GM23248 (cell line): ENCODE data around the gene CPVL. TPM values are rescaled to one million over a fixed set of nuclear protein-coding genes. Genes with fewer than 3 reads are reported as not detected.
A peak's percentile ranks its signal among the peaks of the same experiment; 100 is the strongest.

ENCODE experiments used
- DNase-seq: peaks from one replicate; pipeline ENCODE4 v3.0.0-alpha.2; 2015
- H2AFZ ChIP-seq: fragments of 200-600 bp; sonication (generic); 2 replicates; pipeline ENCODE4 v1.6.1; 2016; ENCODE audit warnings: antibody characterized with exemption
- H3F3A ChIP-seq: fragments of 200-600 bp; sonication (generic); 2 replicates; pipeline ENCODE4 v1.6.1; 2016; ENCODE audit warnings: mild to moderate bottlenecking, antibody characterized with exemption, mixed run types; ENCODE audit not compliant: insufficient read depth
- H3K27ac ChIP-seq: fragments of 200-600 bp; sonication (generic); 2 replicates; pipeline ENCODE4 v1.5.1; 2016; ENCODE audit warnings: mild to moderate bottlenecking
- H3K27me3 ChIP-seq: fragments of 200-600 bp; sonication (generic); replicated peaks from 2 replicates; pipeline ENCODE4 v1.6.1; 2016; ENCODE audit warnings: mild to moderate bottlenecking; ENCODE audit not compliant: insufficient read depth
- H3K36me3 ChIP-seq: fragments of 200-600 bp; sonication (generic); 2 replicates; pipeline ENCODE4 v1.6.1; 2016; ENCODE audit warnings: low read depth, mild to moderate bottlenecking
- H3K4me1 ChIP-seq: fragments of 200-600 bp; sonication (generic); 2 replicates; pipeline ENCODE4 v1.6.1; 2016; ENCODE audit warnings: mild to moderate bottlenecking; ENCODE audit not compliant: insufficient read depth
- H3K4me2 ChIP-seq: fragments of 200-600 bp; sonication (generic); one replicate; pipeline ENCODE4 v1.6.1; 2016; ENCODE audit warnings: mild to moderate bottlenecking; ENCODE audit not compliant: unreplicated experiment
- H3K4me3 ChIP-seq: fragments of 200-600 bp; sonication (generic); 2 replicates; pipeline ENCODE4 v1.5.1; 2016; ENCODE audit warnings: mild to moderate bottlenecking
- H3K79me2 ChIP-seq: fragments of 200-600 bp; sonication (generic); 2 replicates; pipeline ENCODE4 v1.6.1; 2016; ENCODE audit warnings: mild to moderate bottlenecking; ENCODE audit not compliant: insufficient read depth
- H3K9ac ChIP-seq: fragments of 200-600 bp; sonication (generic); 2 replicates; pipeline ENCODE4 v1.6.1; 2016; ENCODE audit warnings: mild to moderate bottlenecking
- H3K9me2 ChIP-seq: fragments of 200-600 bp; sonication (generic); 2 replicates; pipeline ENCODE4 v1.6.1; 2016; ENCODE audit warnings: mixed run types, mild to moderate bottlenecking, moderate library complexity; ENCODE audit not compliant: insufficient read depth
- H3K9me3 ChIP-seq: fragments of 200-600 bp; sonication (generic); one replicate; pipeline ENCODE4 v1.6.1; 2017; ENCODE audit warnings: low read depth
- H4K20me1 ChIP-seq: fragments of 200-600 bp; sonication (generic); 2 replicates; pipeline ENCODE4 v1.6.0; 2016; ENCODE audit not compliant: insufficient read depth
- EZH2 ChIP-seq: fragments of 200-600 bp; sonication (generic); IDR thresholded peaks from 2 replicates; pipeline ENCODE4 v1.6.1; 2018; ENCODE audit warnings: antibody characterized with exemption, mild to moderate bottlenecking; ENCODE audit not compliant: insufficient read depth, poor library complexity, severe bottlenecking
- EZH2phosphoT487 ChIP-seq: fragments of 200-600 bp; sonication (generic); IDR thresholded peaks from 2 replicates; pipeline ENCODE4 v1.6.1; 2018; ENCODE audit warnings: antibody characterized with exemption, moderate library complexity, mild to moderate bottlenecking, low read depth; ENCODE audit not compliant: insufficient read depth
- WGBS, 2 experiments: methylation state at CpG; one replicate each; pipeline ENCODE4 v1.1.6; 2015 to 2017; ENCODE audit warnings: low lambda C conversion rate in 2 of 2, low coverage in 1 of 2; ENCODE audit errors: missing lambda C conversion rate in 2 of 2; 5-methylcytosine and 5-hydroxymethylcytosine counted together
- in situ Hi-C: fragments of 300-500 bp; cut with MboI; formaldehyde crosslinking; loops from 2 replicates; pipeline ENCODE4 v1.15.0; 2020
- polyA plus RNA-seq: library from polyadenylated mRNA; unstranded; fragments of >200 nt; fragmentation: Nextera tagmentation; extraction: Ambion mirVana; gene quantifications from 2 replicates; pipeline ENCODE4 v1.2.1, GENCODE V29; 2016
- total RNA-seq: library from RNA; depleted of rRNA; stranded (reverse); fragments of >200 nt; shearing (Covaris generic); gene quantifications from 2 replicates; pipeline ENCODE4 v1.2.3, GENCODE V29; 2014

Gene CPVL
- total and polyA plus RNA-seq, 2 experiments from 2014 or later = not detected

DNA sequence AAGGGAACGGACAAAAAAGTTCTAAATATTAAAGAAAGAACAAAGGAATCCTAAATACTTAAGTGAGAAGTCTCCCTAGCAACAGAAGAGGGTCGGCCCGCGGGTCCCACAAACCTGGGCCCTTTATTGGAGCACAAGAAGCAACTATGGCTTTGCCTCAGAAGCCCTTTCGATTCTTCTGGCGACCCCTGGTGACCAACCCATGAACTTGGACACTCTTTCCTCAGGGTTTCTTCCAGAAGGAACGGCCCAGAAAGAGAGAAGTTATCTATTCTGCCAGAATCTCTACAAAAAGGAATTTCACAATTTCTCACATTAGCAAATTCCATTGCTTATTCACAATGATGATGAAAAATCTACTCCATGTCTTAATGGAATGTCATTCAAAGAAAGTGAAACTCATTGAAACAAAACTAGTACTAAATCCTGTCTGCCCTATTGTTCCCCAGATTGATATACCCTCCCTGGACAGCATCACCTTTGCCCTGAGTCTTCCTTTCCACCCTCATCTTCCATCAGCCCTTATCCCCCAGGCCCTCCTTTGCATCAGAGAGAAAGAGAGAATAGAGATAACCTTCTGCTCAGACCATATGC lies 43.7 kb downstream of the CPVL start:
- no peaks in the 10 kb centered on the region for H3K36me3 ChIP-seq
- peak; percentile 80 for DNase-seq
- no peaks in the 10 kb centered on the region for H3K27me3 ChIP-seq
- H4K20me1 ChIP-seq = no peaks in the 10 kb centered on the region
- H3K9ac ChIP-seq = no peak overlapping the region
- no peak overlapping the region for H3K27ac ChIP-seq
- no peak overlapping the region for H3K4me2 ChIP-seq
- H3F3A ChIP-seq = peaks cover 6% of the 10 kb centered on the region; the same call in 1 of the 2 replicates
- H3K79me2 ChIP-seq = no peaks in the 10 kb centered on the region
- no peaks in the 10 kb centered on the region for H3K9me2 ChIP-seq
- in situ Hi-C loops = loop anchor here (5.0 to 25.0 kb wide), 2 partner anchors 175 to 715 kb away; no protein-coding TSS in a partner anchor
- no peak overlapping the region for H3K4me3 ChIP-seq
- H2AFZ ChIP-seq = peak overlapping the region; percentile 2; the same call in 1 of the 2 replicates
- 1% methylated on average over 7 of the region's 7 CpGs for whole genome bisulfite sequencing, 2 experiments
- TF ChIP-seq EZH2 (no peak), EZH2phosphoT487 (no peak)
- no peaks in the 10 kb centered on the region for H3K9me3 ChIP-seq
- no peaks in the 10 kb centered on the region; the same call in 1 of the 2 replicates for H3K4me1 ChIP-seq

DNA sequence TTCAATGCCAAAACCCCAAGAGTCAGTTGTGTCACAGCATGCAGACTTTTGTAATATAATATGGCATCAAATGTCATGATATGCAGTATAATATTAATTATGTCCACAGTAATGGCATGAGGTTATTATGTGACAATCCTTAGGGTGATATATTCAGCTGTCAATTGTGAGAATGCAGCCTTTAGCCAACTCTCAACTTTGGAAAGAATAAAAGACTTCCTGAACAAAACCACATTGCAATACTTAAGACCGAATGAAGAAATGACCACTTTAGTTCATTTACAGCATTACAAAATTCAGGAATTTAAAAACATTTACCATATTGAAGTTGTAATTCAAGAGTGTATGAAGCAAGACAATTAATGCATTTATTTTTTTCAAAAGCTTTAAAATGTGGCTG lies 45.4 kb downstream of the CPVL start:
- H3F3A ChIP-seq = peaks cover 13% of the 10 kb centered on the region
- no peaks in the 10 kb centered on the region for H3K79me2 ChIP-seq
- no peak overlapping the region for H2AFZ ChIP-seq
- H3K4me2 ChIP-seq = no peak overlapping the region
- H3K9me3 ChIP-seq = no peaks in the 10 kb centered on the region
- no peak for DNase-seq
- H3K36me3 ChIP-seq = no peaks in the 10 kb centered on the region
- H3K9ac ChIP-seq = no peak overlapping the region
- H3K9me2 ChIP-seq = no peaks in the 10 kb centered on the region
- H4K20me1 ChIP-seq = no peaks in the 10 kb centered on the region
- WGBS, 2 experiments = 13% methylated on average over 1 of the region's 1 CpG
- in situ Hi-C loops = loop anchor here (5.0 to 25.0 kb wide), 2 partner anchors 174 to 714 kb away; no protein-coding TSS in a partner anchor
- no peak overlapping the region for H3K4me3 ChIP-seq
- peaks cover under 1% of the 10 kb centered on the region for H3K4me1 ChIP-seq
- no peaks in the 10 kb centered on the region for H3K27me3 ChIP-seq
- H3K27ac ChIP-seq = no peak overlapping the region
- TF ChIP-seq EZH2 = no peak
- TF ChIP-seq EZH2phosphoT487 = no peak

DNA sequence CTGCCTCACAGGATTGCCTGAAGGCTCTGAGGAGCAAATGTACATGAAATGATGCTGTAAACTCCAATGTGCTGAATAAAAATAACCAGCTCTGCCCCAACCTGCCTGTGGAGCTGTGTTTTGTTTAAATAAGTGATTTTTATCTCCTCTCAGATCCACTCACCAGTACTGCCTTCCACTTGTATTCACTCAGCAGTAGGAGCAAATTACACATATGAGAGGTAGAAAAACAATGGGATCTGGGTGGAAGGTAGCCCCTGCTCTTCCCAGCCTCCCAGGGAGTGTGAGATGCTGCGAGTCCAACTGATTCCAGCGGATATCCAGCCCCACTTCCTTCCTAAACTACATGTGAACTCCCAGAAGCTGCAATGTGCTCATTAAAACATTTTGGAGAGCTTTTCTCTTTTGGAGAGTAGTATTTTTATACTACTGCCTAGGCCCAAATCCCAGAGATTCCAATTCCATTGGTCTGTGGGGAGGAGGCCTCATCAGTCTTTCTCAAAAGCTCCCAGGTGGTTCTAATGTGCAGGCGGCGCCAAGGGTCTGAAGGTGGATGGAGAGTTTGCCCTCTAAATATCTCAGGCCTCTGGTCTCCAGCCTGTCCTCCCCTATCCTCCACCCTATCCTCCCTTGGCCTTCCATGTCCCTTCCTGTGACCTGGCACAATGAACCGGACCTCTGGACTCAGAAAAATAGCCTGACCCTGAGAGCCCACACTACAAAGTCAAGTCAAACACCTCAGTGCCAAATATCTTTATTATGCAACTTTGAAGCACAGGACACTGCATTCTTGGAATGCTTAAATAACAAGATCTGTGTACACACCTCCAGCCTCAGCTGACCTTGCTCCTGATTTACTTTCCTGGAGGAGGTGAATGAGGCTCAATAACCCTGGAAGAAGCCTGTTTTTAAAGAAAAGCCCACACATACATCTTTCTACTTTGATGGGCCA lies 46.2 kb downstream of the CPVL start:
- Histone ChIP-seq H3K27me3 (no peaks in the 10 kb centered on the region), H3K27ac (no peak overlapping the region), H3K9me2 (no peaks in the 10 kb centered on the region), H3K4me3 (no peak overlapping the region), H3K4me2 (no peak overlapping the region), H3K36me3 (no peaks in the 10 kb centered on the region), H2AFZ (no peak overlapping the region), H3K4me1 (peaks cover 8% of the 10 kb centered on the region), H3K9ac (no peak overlapping the region), H3K79me2 (no peaks in the 10 kb centered on the region), H4K20me1 (no peaks in the 10 kb centered on the region), H3K9me3 (no peaks in the 10 kb centered on the region), H3F3A (peaks cover 20% of the 10 kb centered on the region)
- TF ChIP-seq EZH2phosphoT487 (no peak), EZH2 (no peak)
- 96 to 99% methylated on average over 5 of the region's 5 CpGs for WGBS, 2 experiments
- DNase-seq = no peak
- in situ Hi-C loops = loop anchor here (5.0 to 25.0 kb wide), 2 partner anchors 173 to 713 kb away; no protein-coding TSS in a partner anchor

DNA sequence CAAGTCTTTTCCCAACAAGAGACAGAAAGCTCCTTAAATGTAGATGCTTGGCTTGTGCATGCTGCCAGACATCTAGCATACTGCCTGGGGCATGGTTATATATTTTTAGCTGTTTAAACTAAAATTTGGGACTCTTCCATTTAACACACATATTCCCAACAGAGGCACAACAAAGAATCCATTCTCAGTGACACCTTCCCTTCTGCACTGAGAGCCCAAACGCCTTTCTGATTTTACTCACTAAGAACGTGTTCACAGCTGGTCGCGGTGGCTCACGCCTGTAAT lies 49.9 kb downstream of the CPVL start:
- 89 to 94% methylated on average over 5 of the region's 5 CpGs for WGBS, 2 experiments
- Histone ChIP-seq H3K4me3 (no peak overlapping the region), H3F3A (peaks cover 17% of the 10 kb centered on the region), H2AFZ (no peak overlapping the region), H3K79me2 (no peaks in the 10 kb centered on the region), H3K9me2 (no peaks in the 10 kb centered on the region), H4K20me1 (no peaks in the 10 kb centered on the region), H3K4me2 (no peak overlapping the region), H3K4me1 (peaks cover 11% of the 10 kb centered on the region), H3K9me3 (no peaks in the 10 kb centered on the region), H3K27me3 (no peaks in the 10 kb centered on the region), H3K9ac (no peak overlapping the region), H3K27ac (no peak overlapping the region), H3K36me3 (no peaks in the 10 kb centered on the region)
- in situ Hi-C loops = no loop called here
- no peak for DNase-seq
- TF ChIP-seq EZH2phosphoT487 (no peak), EZH2 (no peak)
